NCI-H2029 treated with DMSO at 0.1 percent for 48 hours (cell line): ENCODE measurements around the gene TBC1D13.
"Not testable (repeated sequence)": the region's sequence is repeated elsewhere in the genome, so short reads cannot be mapped to it uniquely, and the experiment has no call there.

Experiments
- DNase-seq: peaks from one replicate; lab custom pipeline; 2025; lab: John Stamatoyannopoulos, UW

The TBC1D13 gene

DNA sequence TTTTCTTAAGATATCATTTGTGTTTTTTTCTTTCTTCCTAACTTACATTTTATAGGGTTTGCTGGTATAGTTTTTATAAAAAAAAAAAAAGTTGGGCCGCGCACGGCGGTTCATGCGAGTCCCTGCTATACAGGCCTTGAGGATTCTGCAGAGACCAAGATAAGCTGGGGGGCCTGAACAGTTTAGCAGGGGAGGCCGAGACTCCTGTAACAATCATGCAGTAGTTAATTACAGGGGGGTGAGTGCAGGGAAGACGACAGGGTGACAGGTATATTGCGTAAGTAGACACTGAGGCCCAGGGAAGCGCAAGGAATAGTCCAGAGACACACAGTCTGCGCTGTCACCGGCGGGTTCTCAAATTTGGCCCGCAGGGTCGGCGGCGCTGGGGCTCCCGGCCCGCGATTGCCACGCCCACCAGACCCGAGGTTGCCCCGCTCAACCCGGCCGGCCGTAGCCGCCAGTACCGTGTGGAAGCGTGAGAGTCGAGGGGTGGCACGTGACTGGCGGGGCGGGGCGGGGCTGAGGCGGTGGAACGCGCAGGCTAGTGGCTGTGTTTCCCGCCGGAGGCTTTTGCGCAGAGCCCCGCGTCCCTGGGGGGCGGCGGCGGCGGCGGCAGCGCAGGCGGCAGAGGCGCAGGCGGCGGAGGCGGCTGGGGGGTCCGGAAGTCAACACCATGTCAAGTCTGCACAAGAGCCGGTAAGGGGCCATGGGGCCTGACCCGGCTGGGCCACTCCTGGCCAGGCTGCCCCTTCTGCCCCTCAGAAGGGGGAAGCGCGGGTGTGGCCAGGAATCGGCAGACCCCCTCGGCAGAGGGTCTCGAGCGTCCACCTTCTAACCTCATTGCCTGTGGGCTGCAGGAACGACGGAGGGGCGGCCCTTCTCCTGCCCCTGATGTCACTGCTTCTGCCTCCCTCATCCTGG is at the start of gene TBC1D13:
TBC1D13 (plus strand) TSS at position 573 of the 921 bp plus-strand sequence; CDS start at position 674, 101 bp downstream.
- DNase-seq, result peak; percentile 57

- no peak for DNase-seq
Measured at GRCh38 chr9:128742401-128742800, 44.7 kb upstream of the TBC1D13 start.

- DNase-seq, result no peak
Measured at GRCh38 chr9:128743421-128743820, 43.6 kb upstream of the TBC1D13 start.

DNA sequence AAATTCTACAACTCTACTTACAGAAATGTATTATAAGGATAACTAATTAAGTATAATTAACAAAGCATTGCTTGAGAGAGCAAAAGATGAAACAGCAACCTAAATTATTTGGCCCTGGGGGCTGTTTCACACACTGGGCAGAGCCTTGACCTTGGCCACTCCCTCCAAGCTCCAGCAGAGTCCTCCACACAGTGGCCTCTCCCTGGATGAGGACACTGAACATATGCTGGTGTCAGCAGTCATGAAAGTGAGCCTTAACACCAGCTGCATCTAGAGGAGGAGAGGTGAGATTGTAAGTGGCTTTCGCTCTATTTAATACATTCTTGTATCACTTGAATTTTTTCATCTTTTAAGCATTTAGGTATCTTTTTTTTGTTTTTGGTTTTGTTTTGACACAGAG is 39.8 kb upstream of the TBC1D13 start:
- no peak for DNase-seq

GRCh38 chr9:128750926-128751595 is 36.0 kb upstream of the TBC1D13 start:
- no peak for DNase-seq

- no peak for DNase-seq
Measured at GRCh38 chr9:128753627-128754026, 33.4 kb upstream of the TBC1D13 start.

DNA sequence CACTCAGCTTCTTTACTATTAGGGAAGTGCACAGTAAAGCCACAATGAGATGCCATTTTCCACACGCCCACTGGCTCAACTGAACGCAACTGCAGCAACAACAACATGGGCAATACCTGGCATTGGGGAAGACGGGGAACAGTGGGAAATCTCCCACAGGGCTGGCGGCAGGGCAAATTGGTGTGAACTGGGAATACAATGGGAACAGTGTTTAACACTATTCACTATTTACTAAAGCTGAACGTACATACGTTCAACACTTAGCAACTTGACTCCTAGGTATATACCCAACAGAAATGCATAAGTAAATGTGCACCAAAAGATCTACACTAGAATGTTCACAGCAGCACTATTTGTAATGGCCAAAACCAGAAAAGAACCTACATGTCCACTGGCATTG is 29.5 kb upstream of the TBC1D13 start:
- DNase-seq, result no peak

GRCh38 chr9:128762671-128763449 is 24.2 kb upstream of the TBC1D13 start:
- DNase-seq, result no peak

DNA sequence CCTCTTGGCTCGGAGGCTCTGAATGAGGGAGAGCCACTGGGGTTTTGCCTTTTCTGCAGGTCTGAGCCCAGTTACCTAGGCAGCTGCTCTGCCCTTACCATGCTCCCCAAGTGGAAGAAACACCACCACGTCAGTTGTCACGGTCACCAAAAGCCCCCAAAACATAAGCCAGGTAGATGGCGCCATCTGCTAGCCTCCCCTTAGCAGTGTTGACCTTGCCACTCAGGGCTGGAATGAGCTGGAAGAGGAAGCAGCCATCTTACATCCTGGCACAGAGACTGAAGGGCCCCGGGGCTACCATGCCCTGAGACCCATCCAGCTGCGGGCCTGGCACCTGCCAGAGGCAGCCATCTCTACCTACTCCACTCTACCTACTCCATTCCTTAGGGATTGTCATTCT is 22.7 kb upstream of the TBC1D13 start:
- no peak for DNase-seq

GRCh38 chr9:128765499-128765898 is 21.6 kb upstream of the TBC1D13 start:
- no peak for DNase-seq

DNA sequence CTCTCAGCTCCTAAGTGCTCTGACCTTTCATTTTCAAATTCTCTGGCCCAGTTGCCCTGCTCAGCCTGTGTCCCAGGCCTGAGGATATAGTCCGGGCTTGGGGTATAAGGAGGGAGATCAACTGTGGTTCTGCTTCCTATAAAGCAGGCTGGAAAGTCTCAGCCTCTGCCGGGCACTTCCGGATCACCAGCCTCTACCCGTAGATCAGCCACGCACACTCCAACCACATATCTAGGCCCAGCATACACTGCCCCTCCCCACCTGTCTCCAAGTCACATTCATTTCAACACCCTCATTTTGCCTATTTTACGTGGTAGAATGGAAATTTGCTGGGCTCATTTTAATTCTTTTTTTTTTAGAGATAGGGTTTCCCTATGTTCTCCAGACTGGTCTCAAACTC is 18.4 kb upstream of the TBC1D13 start:
- no peak for DNase-seq

DNA sequence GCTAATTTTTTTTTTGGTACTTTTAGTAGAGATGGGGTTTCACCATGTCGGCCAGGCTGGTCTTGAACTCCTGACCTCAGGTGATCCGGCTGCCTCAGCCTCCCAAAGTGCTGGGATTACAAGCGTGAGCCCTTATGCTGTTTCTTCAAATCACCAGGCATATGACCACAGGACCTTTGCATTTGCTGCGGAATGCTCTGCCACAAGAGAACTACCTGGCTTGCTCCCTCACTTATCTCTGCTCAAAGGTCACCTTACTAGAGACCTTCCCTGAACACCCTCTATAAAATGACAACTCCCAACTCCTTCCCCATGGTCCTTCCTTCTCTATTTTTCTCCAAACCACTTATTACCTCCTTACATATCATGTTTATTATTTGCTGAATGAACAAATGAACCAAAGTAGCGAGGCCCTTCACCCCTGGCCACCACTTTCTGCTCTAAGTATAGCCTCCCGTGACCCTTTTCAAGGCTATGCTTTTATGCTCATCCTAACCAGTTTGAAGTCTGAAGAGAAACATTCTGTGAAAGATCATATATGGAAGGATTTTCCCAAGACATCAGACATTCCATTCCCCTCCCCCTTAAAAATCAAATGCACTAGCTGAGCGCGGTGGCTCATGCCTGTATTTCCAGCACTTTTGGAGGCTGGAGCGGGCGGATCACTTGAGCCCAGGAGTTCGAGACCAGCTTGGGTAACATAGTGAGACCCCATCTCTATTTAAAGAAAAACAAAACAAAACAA is 16.6 kb upstream of the TBC1D13 start:
- no peak for DNase-seq

DNA sequence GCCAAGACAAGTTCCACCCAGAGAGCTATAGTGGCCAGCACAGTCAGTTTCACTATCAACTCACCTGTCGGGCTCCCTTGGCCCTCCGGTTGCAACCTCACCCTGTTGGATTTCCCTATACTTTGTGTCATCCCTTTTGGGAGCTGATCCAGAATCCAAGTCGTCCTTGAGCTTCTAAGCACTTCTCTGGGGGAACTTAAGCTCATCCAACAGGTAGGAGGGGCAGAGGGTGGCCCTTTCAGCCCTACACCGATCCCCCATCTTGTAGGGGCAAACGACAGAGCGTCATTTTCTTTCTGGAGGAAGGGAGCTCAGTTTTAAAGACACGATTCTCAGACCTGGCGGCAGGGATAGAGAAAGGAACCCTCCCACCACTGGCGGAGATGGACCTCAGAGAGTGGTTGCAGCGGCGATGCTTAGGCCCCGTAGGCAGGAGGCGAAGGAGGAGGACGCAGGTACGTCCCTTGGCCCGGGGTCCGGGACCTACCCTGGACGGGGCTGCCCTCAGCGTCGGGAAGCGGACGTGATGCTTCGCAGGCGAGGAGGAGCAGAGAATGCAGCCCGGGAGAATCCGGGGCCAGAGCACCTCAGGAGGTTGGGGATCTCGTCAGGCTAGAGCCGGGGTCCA is 15.8 kb upstream of the TBC1D13 start:
- DNase-seq, result no peak

DNA sequence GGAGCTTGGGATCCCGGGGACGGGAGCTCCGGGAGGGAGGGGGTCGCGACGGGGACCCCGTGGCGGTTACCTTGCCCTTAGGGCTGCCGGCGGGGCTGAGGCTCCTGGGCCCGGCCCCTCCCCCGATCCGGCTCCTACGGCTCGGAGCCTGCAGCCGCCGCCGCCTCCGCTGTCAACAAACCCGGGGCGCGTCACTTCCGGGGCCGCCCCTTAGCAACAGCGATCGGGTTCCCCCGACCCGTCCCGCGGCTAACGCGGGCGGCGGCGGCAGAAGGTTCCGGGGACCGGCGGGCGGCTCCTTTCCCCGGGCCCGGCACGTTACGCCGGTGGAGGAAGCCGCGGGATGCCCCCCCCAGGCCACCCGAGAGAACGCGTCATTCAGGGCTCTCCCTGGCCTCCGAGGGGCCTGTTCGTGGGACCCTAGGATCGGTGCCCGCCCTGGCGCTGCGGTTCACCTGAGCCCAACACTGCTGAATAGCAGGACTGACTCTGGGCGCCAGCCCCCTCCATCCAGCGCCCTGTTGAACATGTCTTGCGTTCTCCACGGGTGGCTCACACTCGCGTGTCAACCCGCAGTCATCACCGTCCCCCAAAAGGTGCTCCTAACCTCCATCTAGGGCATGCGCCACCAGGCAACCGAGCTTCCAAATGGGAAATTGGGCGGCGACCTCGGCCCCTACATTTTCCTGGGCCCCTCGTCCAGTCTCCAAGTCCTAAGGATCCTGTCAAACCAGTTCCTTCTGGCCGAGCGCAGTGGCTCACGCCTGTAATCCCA is 15.1 kb upstream of the TBC1D13 start, which contains the start of gene ZER1:
ZER1 (minus strand) TSS at position 183 of the 775 bp plus-strand sequence. CDS start 16,362 bp downstream, outside the sequence.
- peak; percentile 63 for DNase-seq

DNA sequence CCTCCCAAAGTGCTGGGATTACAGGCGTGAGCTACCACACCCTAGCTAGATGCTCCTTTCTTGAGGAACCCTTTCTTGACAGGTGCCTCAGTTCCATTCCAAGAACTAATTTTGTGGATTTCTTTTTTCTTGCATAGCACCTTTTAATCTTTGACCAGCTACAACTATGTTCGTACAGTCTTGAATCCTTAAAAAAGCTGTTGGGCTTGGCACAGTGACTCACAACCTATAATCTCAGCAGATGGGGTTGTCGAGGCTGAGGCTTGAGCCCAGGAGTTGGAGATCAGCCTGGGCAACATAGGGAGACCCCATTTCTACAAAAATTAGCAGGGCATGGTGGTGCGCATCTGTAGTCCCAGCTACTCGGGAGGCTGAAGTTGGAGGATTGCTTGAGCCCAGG is 14.0 kb upstream of the TBC1D13 start:
- DNase-seq, result no peak

DNA sequence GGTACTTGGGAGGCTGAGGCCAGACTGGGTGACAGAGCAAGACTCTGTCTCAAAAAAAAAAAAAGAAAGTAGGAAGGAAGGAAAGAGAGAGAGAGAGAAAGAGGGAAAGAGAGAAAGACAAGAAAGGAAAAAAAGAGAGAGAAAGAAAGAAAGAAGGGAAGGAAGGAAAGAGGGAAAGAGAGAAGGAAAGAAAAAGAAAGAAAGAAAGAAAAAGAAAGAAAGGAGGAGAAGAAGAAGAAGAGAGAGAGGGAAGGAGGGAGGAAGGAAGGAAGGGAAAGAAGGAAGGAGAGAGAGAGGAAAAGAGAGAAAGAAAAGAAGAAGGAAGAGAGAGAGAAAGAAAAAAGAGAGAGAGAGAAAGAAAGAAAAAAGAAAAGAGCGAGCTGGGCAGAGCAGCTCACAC is 12.2 kb upstream of the TBC1D13 start:
- no peak for DNase-seq

GRCh38 chr9:128780093-128780492 is 7.0 kb upstream of the TBC1D13 start:
- DNase-seq, result not testable (repeated sequence)

GRCh38 chr9:128781187-128782070 is 5.6 kb upstream of the TBC1D13 start:
- DNase-seq, result no peak

DNA sequence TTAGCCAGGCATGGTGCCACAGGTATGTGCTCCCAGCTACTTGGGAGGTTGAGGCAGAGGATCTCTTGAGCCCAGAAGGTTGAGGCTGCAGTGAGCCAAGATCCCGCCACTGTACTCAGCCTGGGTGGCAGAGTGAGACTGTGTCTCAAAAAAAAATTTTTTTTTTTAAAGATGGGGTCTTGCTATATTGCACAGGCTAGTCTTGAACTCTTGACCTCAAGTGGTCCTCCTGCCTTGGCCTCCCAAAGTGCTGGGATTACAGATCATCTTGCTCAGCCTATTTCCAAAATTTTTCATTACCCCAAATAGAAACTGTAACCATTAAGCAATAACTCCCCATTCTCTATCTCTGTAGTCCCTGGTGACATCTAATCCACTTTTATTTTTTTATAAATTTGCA is 4.4 kb upstream of the TBC1D13 start:
- DNase-seq, result no peak
